Activated CD4-positive, alpha-beta T cell treated with anti-CD3 and anti-CD28 coated beads, Interleukin-2, amount 10 ng/mL, durations not matched to agents 24 days and 14 days (primary cell): ENCODE data around the gene ADAM23. TPM values are rescaled to one million over a fixed set of nuclear protein-coding genes. Genes with fewer than 3 reads are reported as not detected.

ENCODE experiments used
- DNase-seq: peaks from one replicate; pipeline ENCODE4 v3.0.0; 2022
- H3K27ac Mint-ChIP-seq: one replicate; pipeline ENCODE4 v1.8.0; 2022; ENCODE audit warnings: mild to moderate bottlenecking, mixed read lengths
- H3K27me3 Mint-ChIP-seq: one replicate; pipeline ENCODE4 v1.8.0; 2022; ENCODE audit warnings: mixed read lengths
- H3K36me3 Mint-ChIP-seq: one replicate; pipeline ENCODE4 v1.8.0; 2022; ENCODE audit warnings: low read depth, mild to moderate bottlenecking, mixed read lengths
- H3K4me1 Mint-ChIP-seq: one replicate; pipeline ENCODE4 v1.8.0; 2021; ENCODE audit warnings: mixed read lengths
- H3K4me3 Mint-ChIP-seq: one replicate; pipeline ENCODE4 v1.8.0; 2022; ENCODE audit warnings: mild to moderate bottlenecking, moderate library complexity, mixed read lengths
- H3K9me3 Mint-ChIP-seq: one replicate; pipeline ENCODE4 v1.8.0; 2021; ENCODE audit warnings: mixed read lengths
- intact Hi-C: fragments of 100-400 bp; cut with micrococcal nuclease; formaldehyde crosslinking; loops from one replicate; pipeline ENCODE4 v1.15.1; 2023
- total RNA-seq: library from RNA; stranded (reverse); gene quantifications from 2 replicates; pipeline ENCODE4 v1.2.3, GENCODE V29; 2022

Gene ADAM23
- total RNA-seq, 1 donor from 2014 or later = 0.05 TPM

GRCh38 chr2:206540757-206541156 lies 97.4 kb downstream of the ADAM23 start:
- H3K36me3 Mint-ChIP-seq = no peaks in the 10 kb centered on the region
- intact Hi-C loops = no loop called here
- H3K27me3 Mint-ChIP-seq = peaks cover 19% of the 10 kb centered on the region
- no peaks in the 10 kb centered on the region for H3K9me3 Mint-ChIP-seq
- H3K4me1 Mint-ChIP-seq = peaks cover 13% of the 10 kb centered on the region
- no peak for DNase-seq
- no peak overlapping the region for H3K4me3 Mint-ChIP-seq
- H3K27ac Mint-ChIP-seq = no peak overlapping the region

- Mint-ChIP-seq H3K27me3 (peaks cover 13% of the 10 kb centered on the region), H3K4me1 (peaks cover 8% of the 10 kb centered on the region), H3K36me3 (no peaks in the 10 kb centered on the region), H3K27ac (no peak overlapping the region), H3K4me3 (no peak overlapping the region), H3K9me3 (no peaks in the 10 kb centered on the region)
- DNase-seq = peak; percentile 54
- intact Hi-C loops = no loop called here
Measured at GRCh38 chr2:206543073-206543472, 99.7 kb downstream of the ADAM23 start.

GRCh38 chr2:206548383-206548782 lies 105.1 kb downstream of the ADAM23 start:
- Mint-ChIP-seq H3K36me3 (no peaks in the 10 kb centered on the region), H3K9me3 (no peaks in the 10 kb centered on the region), H3K4me1 (peaks cover 3% of the 10 kb centered on the region), H3K4me3 (no peak overlapping the region), H3K27me3 (peaks cover 14% of the 10 kb centered on the region), H3K27ac (no peak overlapping the region)
- DNase-seq = no peak
- intact Hi-C loops = no loop called here

DNA sequence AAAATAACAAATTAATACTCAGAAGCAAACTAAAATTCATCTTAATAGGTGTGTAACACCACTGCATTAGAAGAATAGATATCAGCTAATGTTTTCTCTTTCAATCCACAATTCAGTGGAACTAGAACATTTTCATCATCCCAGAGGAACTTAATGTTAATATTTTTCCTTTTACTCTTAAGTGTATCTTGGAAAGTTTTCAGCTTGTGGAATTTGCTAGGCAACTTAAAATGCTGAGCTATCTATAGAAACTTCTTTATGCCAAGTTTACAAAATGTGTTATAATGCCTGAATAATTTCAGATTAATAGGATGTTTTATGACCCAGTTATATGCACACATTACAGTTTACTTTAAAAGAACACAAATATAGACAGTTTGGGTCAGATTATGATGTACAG lies 112.4 kb downstream of the ADAM23 start:
- H3K4me3 Mint-ChIP-seq = no peak overlapping the region
- H3K36me3 Mint-ChIP-seq = no peaks in the 10 kb centered on the region
- intact Hi-C loops = loop anchor here (1.0 to 10.0 kb wide), 2 partner anchors 209 to 920 kb away; partner anchors contain the start of genes FASTKD2 and MDH1B
- DNase-seq = no peak
- peaks cover 14% of the 10 kb centered on the region for H3K4me1 Mint-ChIP-seq
- peaks cover 24% of the 10 kb centered on the region for H3K27me3 Mint-ChIP-seq
- H3K27ac Mint-ChIP-seq = no peak overlapping the region
- no peaks in the 10 kb centered on the region for H3K9me3 Mint-ChIP-seq

GRCh38 chr2:206556357-206556949 lies 113.1 kb downstream of the ADAM23 start:
- Mint-ChIP-seq H3K36me3 (no peaks in the 10 kb centered on the region), H3K4me3 (no peak overlapping the region), H3K27me3 (peaks cover 28% of the 10 kb centered on the region), H3K9me3 (no peaks in the 10 kb centered on the region), H3K27ac (no peak overlapping the region), H3K4me1 (peaks cover 14% of the 10 kb centered on the region)
- intact Hi-C loops = loop anchor here (1.0 to 10.0 kb wide), 2 partner anchors 208 to 919 kb away; partner anchors contain the start of genes FASTKD2 and MDH1B
- no peak for DNase-seq

DNA sequence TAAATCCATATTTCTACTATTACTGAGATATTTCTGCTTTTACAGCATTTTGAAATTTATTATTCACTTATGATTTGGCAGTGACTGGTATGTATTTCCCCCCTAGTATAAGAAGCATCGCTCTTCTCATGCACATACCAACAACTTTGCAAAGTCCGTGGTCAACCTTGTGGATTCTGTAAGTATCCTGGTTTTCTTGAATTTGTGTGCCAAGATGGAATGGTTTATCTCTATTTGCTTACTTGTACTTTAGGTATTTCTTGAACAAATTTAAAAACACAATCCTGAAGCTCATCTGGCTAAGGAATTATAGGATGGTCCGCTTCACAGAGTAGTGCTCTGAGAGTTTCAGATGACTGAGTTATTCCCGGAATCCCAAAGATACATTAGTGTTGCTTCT lies 114.0 kb downstream of the ADAM23 start:
- Mint-ChIP-seq H3K9me3 (no peaks in the 10 kb centered on the region), H3K27ac (no peak overlapping the region), H3K36me3 (no peaks in the 10 kb centered on the region), H3K4me3 (no peak overlapping the region), H3K27me3 (peaks cover 28% of the 10 kb centered on the region), H3K4me1 (peaks cover 14% of the 10 kb centered on the region)
- DNase-seq = no peak
- intact Hi-C loops = loop anchor here (10.0 kb wide), 1 partner anchor 207 kb away; the partner anchor contains the start of genes FASTKD2 and MDH1B

GRCh38 chr2:206558492-206558891 lies 115.2 kb downstream of the ADAM23 start:
- Mint-ChIP-seq H3K9me3 (no peaks in the 10 kb centered on the region), H3K27me3 (peaks cover 30% of the 10 kb centered on the region), H3K36me3 (no peaks in the 10 kb centered on the region), H3K4me1 (peaks cover 14% of the 10 kb centered on the region), H3K27ac (no peak overlapping the region), H3K4me3 (peak overlapping the region; percentile 30)
- intact Hi-C loops = loop anchor here (10.0 kb wide), 1 partner anchor 206 kb away; the partner anchor contains the start of genes FASTKD2 and MDH1B
- DNase-seq = no peak

GRCh38 chr2:206561962-206562361 lies 118.6 kb downstream of the ADAM23 start:
- peaks cover 27% of the 10 kb centered on the region for H3K27me3 Mint-ChIP-seq
- no peaks in the 10 kb centered on the region for H3K9me3 Mint-ChIP-seq
- DNase-seq = no peak
- H3K4me1 Mint-ChIP-seq = peaks cover 14% of the 10 kb centered on the region
- no peak overlapping the region for H3K27ac Mint-ChIP-seq
- no peak overlapping the region for H3K4me3 Mint-ChIP-seq
- intact Hi-C loops = no loop called here
- no peaks in the 10 kb centered on the region for H3K36me3 Mint-ChIP-seq

DNA sequence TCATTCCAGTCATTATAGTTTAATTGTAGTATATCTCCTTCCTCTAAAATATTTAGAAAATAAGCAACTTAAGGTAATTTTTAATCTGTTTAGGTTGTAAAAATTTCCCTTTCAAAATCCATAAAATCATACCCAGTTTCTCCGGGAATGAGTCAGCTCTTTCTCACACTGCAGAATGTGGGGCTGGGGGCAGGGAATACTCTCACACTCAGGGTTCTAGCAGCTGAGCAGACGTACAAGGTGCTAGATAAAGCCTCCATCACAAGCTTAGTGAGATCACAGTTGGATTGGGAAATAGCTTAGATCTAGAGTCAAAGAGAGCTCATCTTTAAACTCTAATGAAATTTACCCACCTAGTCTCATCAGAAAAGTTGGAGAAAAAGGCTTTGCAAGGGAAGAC lies 119.0 kb downstream of the ADAM23 start:
- peaks cover 14% of the 10 kb centered on the region for H3K4me1 Mint-ChIP-seq
- no peak overlapping the region for H3K4me3 Mint-ChIP-seq
- H3K36me3 Mint-ChIP-seq = no peaks in the 10 kb centered on the region
- peaks cover 25% of the 10 kb centered on the region for H3K27me3 Mint-ChIP-seq
- intact Hi-C loops = no loop called here
- no peaks in the 10 kb centered on the region for H3K9me3 Mint-ChIP-seq
- no peak overlapping the region for H3K27ac Mint-ChIP-seq
- DNase-seq = no peak

DNA sequence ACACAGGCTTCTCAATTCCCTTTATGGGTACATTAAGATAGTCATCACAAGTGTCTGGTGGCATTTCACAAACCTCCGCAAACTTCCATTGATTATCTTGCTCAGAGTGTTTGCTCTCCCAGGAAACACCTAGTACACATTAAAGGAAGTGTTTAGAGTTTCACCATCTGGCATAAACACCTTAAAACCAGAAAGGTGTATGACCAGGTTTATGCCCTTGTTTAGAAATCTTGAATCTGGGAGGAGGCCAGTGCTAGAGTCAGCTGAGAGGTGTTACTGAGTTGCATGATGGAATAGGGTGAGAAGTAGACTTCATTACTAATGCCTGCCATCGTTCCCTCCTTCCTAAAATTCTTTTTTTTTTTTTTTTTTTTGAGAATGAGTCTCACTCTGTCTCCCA lies 120.0 kb downstream of the ADAM23 start:
- intact Hi-C loops = no loop called here
- Mint-ChIP-seq H3K36me3 (no peaks in the 10 kb centered on the region), H3K27ac (no peak overlapping the region)

DNA sequence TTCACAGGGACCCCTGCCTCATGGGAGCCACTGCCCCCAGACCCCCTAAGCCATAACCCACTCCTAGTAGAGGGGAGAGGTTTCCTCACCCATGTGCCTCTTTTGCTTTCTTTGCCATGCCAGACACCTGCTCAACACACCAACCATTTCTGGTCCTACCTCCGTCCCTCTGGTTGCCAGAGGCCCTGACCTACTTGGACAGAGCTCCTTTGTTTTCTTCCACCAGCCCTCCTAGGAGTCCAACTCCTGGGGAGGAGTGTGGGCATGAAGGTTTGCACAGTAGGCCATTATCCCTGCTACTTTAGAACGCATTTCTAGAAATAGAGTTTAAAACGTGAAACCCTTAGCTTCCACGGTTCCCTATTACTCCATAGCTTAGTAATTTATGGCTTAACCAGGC lies 122.3 kb downstream of the ADAM23 start:
- H3K9me3 Mint-ChIP-seq = no peaks in the 10 kb centered on the region
- intact Hi-C loops = no loop called here
- no peak overlapping the region for H3K4me3 Mint-ChIP-seq
- no peak overlapping the region for H3K27ac Mint-ChIP-seq
- H3K4me1 Mint-ChIP-seq = no peaks in the 10 kb centered on the region
- no peaks in the 10 kb centered on the region for H3K36me3 Mint-ChIP-seq
- H3K27me3 Mint-ChIP-seq = peaks cover 16% of the 10 kb centered on the region
- DNase-seq = no peak

More for the DNA sequence above, 120.0 kb downstream of the ADAM23 start:
- H3K27me3 Mint-ChIP-seq = peaks cover 21% of the 10 kb centered on the region
- peaks cover 12% of the 10 kb centered on the region for H3K4me1 Mint-ChIP-seq
- H3K4me3 Mint-ChIP-seq = no peak overlapping the region
- DNase-seq = no peak
- no peaks in the 10 kb centered on the region for H3K9me3 Mint-ChIP-seq

GRCh38 chr2:206569470-206569869 lies 126.1 kb downstream of the ADAM23 start:
- Mint-ChIP-seq H3K36me3 (no peaks in the 10 kb centered on the region), H3K4me3 (no peak overlapping the region), H3K27ac (no peak overlapping the region), H3K4me1 (no peaks in the 10 kb centered on the region), H3K27me3 (peaks cover 10% of the 10 kb centered on the region), H3K9me3 (no peaks in the 10 kb centered on the region)
- intact Hi-C loops = no loop called here
- no peak for DNase-seq

GRCh38 chr2:206570199-206570598 lies 126.9 kb downstream of the ADAM23 start:
- intact Hi-C loops = no loop called here
- no peaks in the 10 kb centered on the region for H3K9me3 Mint-ChIP-seq
- DNase-seq = no peak
- no peak overlapping the region for H3K4me3 Mint-ChIP-seq
- H3K27me3 Mint-ChIP-seq = peaks cover 8% of the 10 kb centered on the region
- no peaks in the 10 kb centered on the region for H3K36me3 Mint-ChIP-seq
- no peak overlapping the region for H3K27ac Mint-ChIP-seq
- H3K4me1 Mint-ChIP-seq = no peaks in the 10 kb centered on the region

DNA sequence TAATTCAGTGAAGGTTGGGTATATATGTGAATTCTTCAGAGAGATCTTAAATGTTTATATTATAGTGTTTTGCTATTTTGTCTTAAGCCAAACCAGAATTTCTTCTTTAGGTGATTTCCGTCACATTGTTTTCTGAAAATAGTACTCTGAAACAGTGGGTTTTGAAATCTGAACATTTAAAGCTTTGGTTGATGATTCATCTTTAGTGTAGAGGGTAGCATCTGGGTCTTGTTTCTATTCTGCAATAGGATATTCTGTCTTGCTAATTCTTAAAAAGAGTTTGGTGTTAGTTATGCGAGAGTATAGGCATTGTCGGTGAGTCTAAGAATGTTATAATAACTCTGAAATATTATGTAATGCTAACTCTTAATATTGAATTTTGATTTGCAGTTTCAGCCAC lies 129.4 kb downstream of the ADAM23 start:
- no peaks in the 10 kb centered on the region for H3K4me1 Mint-ChIP-seq
- no peak overlapping the region for H3K27ac Mint-ChIP-seq
- H3K27me3 Mint-ChIP-seq = peaks cover 6% of the 10 kb centered on the region
- H3K9me3 Mint-ChIP-seq = no peaks in the 10 kb centered on the region
- no peak for DNase-seq
- H3K4me3 Mint-ChIP-seq = no peak overlapping the region
- H3K36me3 Mint-ChIP-seq = no peaks in the 10 kb centered on the region
- intact Hi-C loops = no loop called here

GRCh38 chr2:206573793-206574192 lies 130.5 kb downstream of the ADAM23 start:
- DNase-seq = no peak
- peaks cover 6% of the 10 kb centered on the region for H3K27me3 Mint-ChIP-seq

More at GRCh38 chr2:206573793-206574192, 130.5 kb downstream of the ADAM23 start:
- no peaks in the 10 kb centered on the region for H3K4me1 Mint-ChIP-seq
- intact Hi-C loops = no loop called here
- H3K36me3 Mint-ChIP-seq = no peaks in the 10 kb centered on the region
- H3K9me3 Mint-ChIP-seq = peaks cover 6% of the 10 kb centered on the region
- no peak overlapping the region for H3K27ac Mint-ChIP-seq
- no peak overlapping the region for H3K4me3 Mint-ChIP-seq
